ENCODE data around the gene GLMP. TPM values are rescaled to one million over a fixed set of nuclear protein-coding genes. Genes with fewer than 3 reads are reported as not detected.

GLMP gene, protein sequence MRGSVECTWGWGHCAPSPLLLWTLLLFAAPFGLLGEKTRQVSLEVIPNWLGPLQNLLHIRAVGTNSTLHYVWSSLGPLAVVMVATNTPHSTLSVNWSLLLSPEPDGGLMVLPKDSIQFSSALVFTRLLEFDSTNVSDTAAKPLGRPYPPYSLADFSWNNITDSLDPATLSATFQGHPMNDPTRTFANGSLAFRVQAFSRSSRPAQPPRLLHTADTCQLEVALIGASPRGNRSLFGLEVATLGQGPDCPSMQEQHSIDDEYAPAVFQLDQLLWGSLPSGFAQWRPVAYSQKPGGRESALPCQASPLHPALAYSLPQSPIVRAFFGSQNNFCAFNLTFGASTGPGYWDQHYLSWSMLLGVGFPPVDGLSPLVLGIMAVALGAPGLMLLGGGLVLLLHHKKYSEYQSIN
- total RNA-seq (2021) (53.7 to 60.3 TPM (median 58.7 TPM) in 3 replicates), Bru-seq, nascent RNA (percentile 67 among the genes with signal in this experiment)
- long read RNA-seq, experiment 1, transcript GLMP-215 (5 exons, 1,364 nt), result minor isoform, 37 of 173 reads
- long read RNA-seq, experiment 1, transcript GLMP-201 (6 exons, 1,604 nt), result major isoform, 100 of 173 reads
- long read RNA-seq, experiment 1, partial matches to known transcripts, result 7 of 173 reads
- long read RNA-seq, experiment 1, other reads (novel, unspliced or antisense), result 26 of 173 reads
- long read RNA-seq, experiment 2, transcript GLMP-215 (5 exons, 1,364 nt), result minor isoform, 12 of 73 reads
- long read RNA-seq, experiment 2, transcript GLMP-201 (6 exons, 1,604 nt), result major isoform, 37 of 73 reads
- long read RNA-seq, experiment 2, partial matches to known transcripts, result 12 of 73 reads
- long read RNA-seq, experiment 2, other reads (novel, unspliced or antisense), result 11 of 73 reads
- long read RNA-seq, experiment 3, transcript GLMP-201 (6 exons, 1,604 nt), result major isoform, 78 of 144 reads
- long read RNA-seq, experiment 3, transcript GLMP-213 (5 exons, 1,365 nt), result minor isoform, 8 of 144 reads
- long read RNA-seq, experiment 3, transcript GLMP-215 (5 exons, 1,364 nt), result minor isoform, 22 of 144 reads
- long read RNA-seq, experiment 3, partial matches to known transcripts, result 2 of 144 reads
- long read RNA-seq, experiment 3, other reads (novel, unspliced or antisense), result 33 of 144 reads

DNA sequence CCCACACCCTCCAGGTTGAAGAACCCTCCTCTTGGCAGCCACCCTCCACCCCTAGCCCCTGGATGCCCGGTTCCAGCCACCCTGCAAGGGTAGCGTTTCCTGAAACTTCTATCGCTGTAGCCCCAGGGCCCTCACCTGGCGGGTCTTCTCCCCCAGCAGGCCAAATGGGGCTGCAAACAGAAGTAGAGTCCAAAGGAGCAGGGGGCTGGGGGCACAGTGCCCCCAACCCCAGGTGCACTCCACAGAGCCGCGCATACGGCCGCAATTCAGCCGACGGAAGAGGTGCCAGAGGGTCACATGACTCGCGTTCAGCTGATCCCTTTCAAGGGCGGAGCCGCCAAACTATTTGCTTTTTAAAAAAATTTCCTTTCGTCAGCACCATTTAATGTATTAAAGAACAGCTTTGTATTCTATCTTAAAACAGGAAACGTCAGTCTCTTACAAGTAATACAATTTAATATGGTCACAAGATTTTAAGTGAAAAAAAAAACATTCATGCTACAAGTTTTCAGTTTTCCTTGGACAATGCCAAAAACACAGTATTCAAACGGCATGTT, at the start of gene GLMP:
TSS of gene GLMP (minus strand) at position 289 of the 557 bp plus-strand sequence. CDS start at position 255, 34 bp downstream.
- peaks cover 7% of the 10 kb centered on the region for H3K4me1 Mint-ChIP-seq
- H3K36me3 Mint-ChIP-seq, result no peaks in the 10 kb centered on the region
- no peaks in the 10 kb centered on the region for H3K9me3 Mint-ChIP-seq
- ChIA-PET CTCF (interaction anchor here (1.1 to 1.5 kb wide), 2 partner anchors 64 to 154 kb away, joined by 3 read pairs; no protein-coding TSS in a partner anchor), POLR2A (no interaction called here)
- peak within 1 kb of the TSS; percentile 86 for H3K4me3 Mint-ChIP-seq
- peak; percentile 40 for DNase-seq (ENCODE audit: low spot score)
- no peaks in the 10 kb centered on the region; the same call in 1 of the 2 replicates for H3K27me3 Mint-ChIP-seq (ENCODE audit: low read depth)
- no peak; the same call in 1 of the 2 replicates for ATAC-seq
- H3K27ac Mint-ChIP-seq, result peak within 1 kb of the TSS; percentile 53; the same call in 1 of the 2 replicates
- TF ChIP-seq, protein P1, sequence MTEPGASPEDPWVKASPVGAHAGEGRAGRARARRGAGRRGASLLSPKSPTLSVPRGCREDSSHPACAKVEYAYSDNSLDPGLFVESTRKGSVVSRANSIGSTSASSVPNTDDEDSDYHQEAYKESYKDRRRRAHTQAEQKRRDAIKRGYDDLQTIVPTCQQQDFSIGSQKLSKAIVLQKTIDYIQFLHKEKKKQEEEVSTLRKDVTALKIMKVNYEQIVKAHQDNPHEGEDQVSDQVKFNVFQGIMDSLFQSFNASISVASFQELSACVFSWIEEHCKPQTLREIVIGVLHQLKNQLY (CRISPR knock-in tag; IDR thresholded peaks at IDR 0.05), result no peak
- TF ChIP-seq, protein P2, sequence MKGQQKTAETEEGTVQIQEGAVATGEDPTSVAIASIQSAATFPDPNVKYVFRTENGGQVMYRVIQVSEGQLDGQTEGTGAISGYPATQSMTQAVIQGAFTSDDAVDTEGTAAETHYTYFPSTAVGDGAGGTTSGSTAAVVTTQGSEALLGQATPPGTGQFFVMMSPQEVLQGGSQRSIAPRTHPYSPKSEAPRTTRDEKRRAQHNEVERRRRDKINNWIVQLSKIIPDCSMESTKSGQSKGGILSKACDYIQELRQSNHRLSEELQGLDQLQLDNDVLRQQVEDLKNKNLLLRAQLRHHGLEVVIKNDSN (CRISPR knock-in tag; IDR thresholded peaks at IDR 0.05), result peak; percentile 94
- TF ChIP-seq, protein P3, sequence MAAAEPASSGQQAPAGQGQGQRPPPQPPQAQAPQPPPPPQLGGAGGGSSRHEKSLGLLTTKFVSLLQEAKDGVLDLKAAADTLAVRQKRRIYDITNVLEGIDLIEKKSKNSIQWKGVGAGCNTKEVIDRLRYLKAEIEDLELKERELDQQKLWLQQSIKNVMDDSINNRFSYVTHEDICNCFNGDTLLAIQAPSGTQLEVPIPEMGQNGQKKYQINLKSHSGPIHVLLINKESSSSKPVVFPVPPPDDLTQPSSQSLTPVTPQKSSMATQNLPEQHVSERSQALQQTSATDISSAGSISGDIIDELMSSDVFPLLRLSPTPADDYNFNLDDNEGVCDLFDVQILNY (CRISPR knock-in tag; IDR thresholded peaks at IDR 0.05), result no peak
- no peak for TF ChIP-seq NFE2L1 (CRISPR knock-in tag; IDR thresholded peaks at IDR 0.05)
- TF ChIP-seq, protein P4, sequence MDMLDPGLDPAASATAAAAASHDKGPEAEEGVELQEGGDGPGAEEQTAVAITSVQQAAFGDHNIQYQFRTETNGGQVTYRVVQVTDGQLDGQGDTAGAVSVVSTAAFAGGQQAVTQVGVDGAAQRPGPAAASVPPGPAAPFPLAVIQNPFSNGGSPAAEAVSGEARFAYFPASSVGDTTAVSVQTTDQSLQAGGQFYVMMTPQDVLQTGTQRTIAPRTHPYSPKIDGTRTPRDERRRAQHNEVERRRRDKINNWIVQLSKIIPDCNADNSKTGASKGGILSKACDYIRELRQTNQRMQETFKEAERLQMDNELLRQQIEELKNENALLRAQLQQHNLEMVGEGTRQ (CRISPR knock-in tag; IDR thresholded peaks at IDR 0.05), result peak; percentile 96
- 0 out of 2 replicates have a peak, but pooled peaks have one; percentile 37 for TF ChIP-seq SMAD3 (CRISPR knock-in tag; IDR thresholded peaks at IDR 0.05; ENCODE audit: borderline replicate concordance)

DNA sequence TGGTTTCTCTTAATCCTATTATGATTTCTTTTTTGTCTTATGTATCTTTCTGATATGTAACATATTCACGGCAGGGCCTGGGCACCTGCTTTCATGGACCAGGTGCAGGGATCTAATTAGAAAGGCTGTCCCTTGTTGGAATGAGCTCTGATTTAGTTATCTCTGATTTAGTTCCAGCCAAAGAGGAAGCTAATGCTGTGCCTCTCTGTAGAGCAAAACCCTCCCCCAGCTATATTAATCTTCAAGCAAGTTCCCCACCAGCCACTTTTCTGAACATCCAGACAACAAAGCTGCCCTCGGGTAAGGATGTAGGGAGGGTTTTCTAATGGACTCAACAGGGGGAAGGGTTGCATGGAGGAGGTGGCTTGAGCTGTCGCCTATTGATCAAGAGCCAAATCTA, 48.9 kb upstream of the GLMP start:
- TF ChIP-seq NFYB (CRISPR knock-in tag; conservative IDR thresholded peaks at IDR 0.05; ENCODE audit: low read depth), result no peak
- no peak for TF ChIP-seq ZNF317 (CRISPR knock-in tag; IDR thresholded peaks at IDR 0.05; ENCODE audit: borderline replicate concordance, low read depth)
- TF ChIP-seq RORB (CRISPR knock-in tag; IDR thresholded peaks at IDR 0.05), result no peak
- TF ChIP-seq, protein P5, sequence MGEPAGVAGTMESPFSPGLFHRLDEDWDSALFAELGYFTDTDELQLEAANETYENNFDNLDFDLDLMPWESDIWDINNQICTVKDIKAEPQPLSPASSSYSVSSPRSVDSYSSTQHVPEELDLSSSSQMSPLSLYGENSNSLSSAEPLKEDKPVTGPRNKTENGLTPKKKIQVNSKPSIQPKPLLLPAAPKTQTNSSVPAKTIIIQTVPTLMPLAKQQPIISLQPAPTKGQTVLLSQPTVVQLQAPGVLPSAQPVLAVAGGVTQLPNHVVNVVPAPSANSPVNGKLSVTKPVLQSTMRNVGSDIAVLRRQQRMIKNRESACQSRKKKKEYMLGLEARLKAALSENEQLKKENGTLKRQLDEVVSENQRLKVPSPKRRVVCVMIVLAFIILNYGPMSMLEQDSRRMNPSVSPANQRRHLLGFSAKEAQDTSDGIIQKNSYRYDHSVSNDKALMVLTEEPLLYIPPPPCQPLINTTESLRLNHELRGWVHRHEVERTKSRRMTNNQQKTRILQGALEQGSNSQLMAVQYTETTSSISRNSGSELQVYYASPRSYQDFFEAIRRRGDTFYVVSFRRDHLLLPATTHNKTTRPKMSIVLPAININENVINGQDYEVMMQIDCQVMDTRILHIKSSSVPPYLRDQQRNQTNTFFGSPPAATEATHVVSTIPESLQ (CRISPR knock-in tag; IDR thresholded peaks at IDR 0.05), result no peak
- TF ChIP-seq CREB1 (CRISPR knock-in tag; IDR thresholded peaks at IDR 0.05), result no peak
- TF ChIP-seq GTF2I (CRISPR knock-in tag; conservative IDR thresholded peaks at IDR 0.05), result no peak
- TF ChIP-seq, protein P6, sequence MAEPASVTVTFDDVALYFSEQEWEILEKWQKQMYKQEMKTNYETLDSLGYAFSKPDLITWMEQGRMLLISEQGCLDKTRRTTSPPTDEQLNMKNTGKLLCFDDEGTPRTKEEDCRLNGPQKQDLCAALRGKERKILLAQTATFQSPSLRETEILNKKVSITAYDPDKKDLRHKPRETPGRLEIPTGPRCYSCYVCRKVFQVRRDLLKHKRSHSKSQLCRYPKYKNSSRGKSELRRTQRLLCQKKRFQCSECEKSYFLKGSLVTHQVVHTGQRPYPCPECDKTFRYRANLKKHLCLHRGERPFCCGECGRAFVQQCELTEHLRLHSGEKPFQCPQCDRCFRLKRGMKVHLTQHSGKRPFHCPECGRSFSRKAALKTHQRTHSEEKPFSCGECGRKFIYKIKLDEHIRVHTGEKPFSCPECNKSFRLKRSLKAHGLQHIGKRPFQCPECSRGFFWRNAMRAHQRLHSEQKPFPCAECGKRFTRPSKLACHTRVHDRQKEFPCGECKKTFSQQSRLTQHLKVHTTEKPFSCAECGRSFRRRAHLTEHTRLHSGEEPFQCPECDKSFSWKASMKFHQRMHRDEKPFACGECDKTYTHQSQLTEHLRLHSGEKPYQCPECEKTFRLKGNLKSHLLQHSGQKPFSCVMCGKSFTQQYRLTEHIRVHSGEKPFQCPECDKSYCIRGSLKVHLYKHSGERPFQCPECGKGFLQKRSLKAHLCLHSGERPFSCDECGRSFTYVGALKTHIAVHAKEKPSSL (CRISPR knock-in tag; conservative IDR thresholded peaks at IDR 0.05), result no peak
- H3K27ac Mint-ChIP-seq, result no peak overlapping the region
- POLR2A ChIA-PET, result no interaction called here
- H3K9me3 Mint-ChIP-seq, result no peaks in the 10 kb centered on the region
- ATAC-seq, result no peak
- H3K36me3 Mint-ChIP-seq, result no peaks in the 10 kb centered on the region
- CTCF ChIA-PET, result interaction anchor here (1.0 to 3.3 kb wide), 5 partner anchors 12 to 121 kb away, joined by 3 to 18 read pairs (median 5); no protein-coding TSS in a partner anchor
- no peaks in the 10 kb centered on the region for H3K27me3 Mint-ChIP-seq (ENCODE audit: low read depth)
- H3K4me1 Mint-ChIP-seq, result no peaks in the 10 kb centered on the region
- H3K4me3 Mint-ChIP-seq, result no peak overlapping the region
- no peak for DNase-seq (ENCODE audit: low spot score)
